Stomach (tissue), 9 donors: ENCODE data around the gene RRP36. TPM values are rescaled to one million over a fixed set of nuclear protein-coding genes. Genes with fewer than 3 reads are reported as not detected.

Source experiments
- DNase-seq, 2 donors: peaks; one replicate each; pipeline versions ENCODE4 v3.0.0 to v3.0.0-alpha.2; 2013 to 2019
- H3K27ac ChIP-seq, 5 donors: fragments of 200-600 bp in 4 of 5; sonication (generic) in 4 of 5; one replicate each; pipeline ENCODE4 v1.5.1; 2013 to 2019; ENCODE audit warnings: mild to moderate bottlenecking in 1 of 5, moderate library complexity in 1 of 5
- H3K27me3 ChIP-seq, 3 donors: fragments of 200-600 bp; sonication (generic); one replicate each; pipeline ENCODE4 v1.5.1; 2017 to 2019; ENCODE audit warnings: mixed run types in 1 of 3
- H3K36me3 ChIP-seq, 4 donors: fragments of 200-600 bp; sonication (generic); 1 replicate in 3 of 4; 2 replicates in 1 of 4; pipeline ENCODE4 v1.5.1; 2016 to 2019
- H3K4me1 ChIP-seq, 4 donors: fragments of 200-600 bp; sonication (generic); one replicate each; pipeline ENCODE4 v1.5.1; 2016 to 2019
- H3K4me3 ChIP-seq, 4 donors: fragments of 200-600 bp; sonication (generic) in 3 of 4; one replicate each; pipeline ENCODE4 v1.5.1; 2016 to 2019; ENCODE audit warnings: mild to moderate bottlenecking in 1 of 4
- H3K9me3 ChIP-seq, 4 donors: fragments of 200-600 bp; sonication (generic); one replicate each; pipeline ENCODE4 v1.5.1; 2016 to 2019
- EP300 ChIP-seq: sonication (generic); formaldehyde crosslinking; IDR thresholded peaks from one replicate; pipeline ENCODE4 v1.6.1; 2017; ENCODE audit warnings: antibody characterized with exemption
- POLR2A ChIP-seq, 4 donors: fragments of 450-650 bp; IDR thresholded peaks; one replicate each; pipeline ENCODE4 v1.6.1; 2016; ENCODE audit warnings: antibody characterized with exemption in 4 of 4, control low read depth in 2 of 4, mild to moderate bottlenecking in 1 of 4, moderate library complexity in 1 of 4
- POLR2AphosphoS5 ChIP-seq, 3 donors: sonication (generic); formaldehyde crosslinking; IDR thresholded peaks; one replicate each; pipeline ENCODE4 v1.6.1; 2016; ENCODE audit warnings: antibody characterized with exemption in 3 of 3
- WGBS, 5 donors: extraction: QIAGEN DNeasy Blood & Tissue Kit in 3 of 5; methylation state at CpG; one replicate each; pipeline versions ENCODE4 v1.1.5 to v1.1.7; 2013 to 2018; 5-methylcytosine and 5-hydroxymethylcytosine counted together
- intact Hi-C: fragments of 100-400 bp; cut with DNase I; formaldehyde crosslinking; loops from one replicate; pipeline ENCODE4 v1.15.1; 2023; ENCODE audit warnings: low total_unique reads
- polyA plus RNA-seq, 3 donors: library from polyadenylated mRNA; stranded (reverse); fragments of 200-250 nt; gene quantifications; one replicate each; pipeline ENCODE4 v1.2.3, GENCODE V29; 2013
- total RNA-seq, 5 donors: library from RNA; depleted of rRNA; stranded (reverse); fragments of >200 nt; gene quantifications; one replicate each; pipeline versions ENCODE4 v1.1.0 to v1.2.3, GENCODE V29; 2014 to 2016
- TF ChIP-seq, protein P1 (sequence below), 7 experiments: fragments of 450-650 bp in 4 of 7; fragments of 200-600 bp in 3 of 7; sonication (generic) in 3 of 7; IDR thresholded peaks; one replicate each; pipeline ENCODE4 v1.5.1; 2016 to 2019; ENCODE audit warnings: antibody characterized with exemption in 7 of 7, control low read depth in 2 of 7, mild to moderate bottlenecking in 1 of 7
- donor health status: healthy with polysubstance abuse.
- donor health status: Bipolar disorder and iron deficiency.
- donor health status: healthy.

Gene RRP36
- total and polyA plus RNA-seq, 8 donors = 3.5 to 61.1 (median 38.3) TPM

DNA sequence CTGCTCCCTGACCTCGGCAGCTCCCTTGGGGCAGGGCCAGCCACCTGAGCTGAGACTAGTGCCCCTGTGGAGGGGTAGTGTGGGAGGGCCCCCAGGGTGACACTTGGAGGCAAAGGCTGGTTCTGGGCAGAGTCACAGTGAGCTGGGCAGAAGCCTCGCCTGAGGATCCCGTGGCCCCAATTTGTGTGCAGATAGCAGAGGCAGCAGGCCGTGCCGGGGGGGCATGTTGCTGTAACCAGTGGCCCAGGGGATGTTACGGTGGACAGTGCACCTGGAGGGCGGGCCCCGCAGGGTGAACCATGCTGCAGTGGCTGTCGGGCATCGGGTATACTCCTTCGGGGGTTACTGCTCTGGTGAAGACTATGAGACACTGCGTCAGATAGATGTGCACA, 4.5 kb upstream of the RRP36 start:
- 76 to 88% (median 87%) methylated on average over 10 to 12 of the region's 12 CpGs for WGBS, 5 donors
- H3K36me3 ChIP-seq = peaks cover 22 to 49% (median 41%) of the 10 kb centered on the region in 4 donors
- peaks cover 44 to 69% (median 58%) of the 10 kb centered on the region in 4 donors for H3K4me1 ChIP-seq
- no peak for DNase-seq
- no peaks in the 10 kb centered on the region for H3K9me3 ChIP-seq
- TF ChIP-seq POLR2A (IDR thresholded peaks at IDR 0.05) (no peak), POLR2AphosphoS5 (IDR thresholded peaks at IDR 0.05) (no peak), EP300 (no peak)
- TF ChIP-seq, protein P1, sequence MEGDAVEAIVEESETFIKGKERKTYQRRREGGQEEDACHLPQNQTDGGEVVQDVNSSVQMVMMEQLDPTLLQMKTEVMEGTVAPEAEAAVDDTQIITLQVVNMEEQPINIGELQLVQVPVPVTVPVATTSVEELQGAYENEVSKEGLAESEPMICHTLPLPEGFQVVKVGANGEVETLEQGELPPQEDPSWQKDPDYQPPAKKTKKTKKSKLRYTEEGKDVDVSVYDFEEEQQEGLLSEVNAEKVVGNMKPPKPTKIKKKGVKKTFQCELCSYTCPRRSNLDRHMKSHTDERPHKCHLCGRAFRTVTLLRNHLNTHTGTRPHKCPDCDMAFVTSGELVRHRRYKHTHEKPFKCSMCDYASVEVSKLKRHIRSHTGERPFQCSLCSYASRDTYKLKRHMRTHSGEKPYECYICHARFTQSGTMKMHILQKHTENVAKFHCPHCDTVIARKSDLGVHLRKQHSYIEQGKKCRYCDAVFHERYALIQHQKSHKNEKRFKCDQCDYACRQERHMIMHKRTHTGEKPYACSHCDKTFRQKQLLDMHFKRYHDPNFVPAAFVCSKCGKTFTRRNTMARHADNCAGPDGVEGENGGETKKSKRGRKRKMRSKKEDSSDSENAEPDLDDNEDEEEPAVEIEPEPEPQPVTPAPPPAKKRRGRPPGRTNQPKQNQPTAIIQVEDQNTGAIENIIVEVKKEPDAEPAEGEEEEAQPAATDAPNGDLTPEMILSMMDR (IDR thresholded peaks at IDR 0.05) = no peak
- H3K27me3 ChIP-seq = no peaks in the 10 kb centered on the region
- H3K4me3 ChIP-seq = peak overlapping the region in 3 of 4 donors; percentile 3 to 97 (median 8)
- intact Hi-C loops = no loop called here
- peak overlapping the region in 4 of 5 donors; percentile 16 to 65 (median 51) for H3K27ac ChIP-seq

DNA sequence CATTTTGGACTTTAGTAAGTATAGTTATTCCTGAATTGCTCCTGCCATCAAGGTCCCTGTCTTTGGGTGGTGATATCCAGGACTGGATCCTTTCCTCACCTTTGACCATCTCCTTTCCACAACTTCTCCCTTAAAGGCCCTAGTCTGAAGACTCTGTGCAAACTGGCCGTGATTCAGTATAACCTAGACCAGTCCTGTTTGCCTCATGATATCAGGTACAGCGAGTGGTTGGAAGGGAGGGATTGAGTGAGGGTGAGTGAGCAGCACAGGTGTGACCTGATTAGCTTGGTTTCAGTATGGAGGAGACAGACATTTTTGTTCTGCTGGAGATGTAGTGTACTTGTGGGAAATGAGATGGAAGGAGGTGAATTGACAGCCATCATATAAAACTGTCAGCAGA, 2.3 kb upstream of the RRP36 start:
- TF ChIP-seq EP300 = no peak
- TF ChIP-seq POLR2A (IDR thresholded peaks at IDR 0.05) = no peak
- no peak for TF ChIP-seq POLR2AphosphoS5 (IDR thresholded peaks at IDR 0.05)
- TF ChIP-seq, protein P1 (IDR thresholded peaks at IDR 0.05) = no peak
- Histone ChIP-seq H3K27me3 (no peaks in the 10 kb centered on the region), H3K4me3 (no peak overlapping the region), H3K9me3 (no peaks in the 10 kb centered on the region), H3K4me1 (peaks cover 46 to 75% (median 60%) of the 10 kb centered on the region in 4 donors), H3K36me3 (peaks cover 20 to 57% (median 36%) of the 10 kb centered on the region in 4 donors), H3K27ac (no peak overlapping the region)
- WGBS, 5 donors = 72 to 84% (median 75%) methylated on average over 2 of the region's 2 CpGs
- intact Hi-C loops = no loop called here
- no peak for DNase-seq

DNA sequence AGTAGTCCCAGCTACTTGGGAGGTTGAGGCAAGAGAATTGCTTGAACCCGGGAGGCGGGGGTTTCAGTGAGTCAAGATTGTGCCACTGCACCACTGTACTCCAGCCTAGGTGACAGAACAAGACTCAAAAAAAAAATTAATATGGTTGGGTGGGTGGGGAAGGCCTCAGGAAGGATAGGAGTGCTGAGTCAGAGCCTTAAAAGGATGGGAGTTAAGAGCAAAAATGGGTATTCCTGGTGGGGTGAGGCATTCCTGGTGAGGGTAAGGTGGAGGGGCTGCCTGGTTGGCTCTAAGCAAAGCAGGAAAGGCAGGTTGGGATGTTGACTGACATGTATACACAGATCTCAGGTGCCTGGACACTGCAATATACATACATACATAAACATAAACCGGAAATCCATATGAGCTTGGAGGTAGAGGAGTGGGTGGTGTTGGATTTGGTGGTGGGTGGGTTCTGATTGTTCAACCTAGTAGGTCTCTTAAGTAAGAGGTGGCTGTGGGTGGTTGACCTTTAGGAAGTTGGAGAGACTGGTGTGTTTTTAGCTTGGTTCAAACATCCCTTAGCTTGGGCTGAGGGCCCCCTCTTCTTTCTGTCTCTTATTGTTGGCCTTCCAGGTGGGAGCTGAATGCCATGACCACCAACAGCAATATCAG, 1.2 kb upstream of the RRP36 start:
- H3K36me3 ChIP-seq = peaks cover 31 to 68% (median 46%) of the 10 kb centered on the region in 4 donors
- intact Hi-C loops = no loop called here
- H3K9me3 ChIP-seq = no peaks in the 10 kb centered on the region
- no peak for DNase-seq
- H3K4me3 ChIP-seq = no peak overlapping the region
- peaks cover 45 to 73% (median 53%) of the 10 kb centered on the region in 4 donors for H3K4me1 ChIP-seq
- H3K27me3 ChIP-seq = no peaks in the 10 kb centered on the region
- H3K27ac ChIP-seq = peak overlapping the region in 3 of 5 donors; percentile 86 to 97 (median 90)
- 89 to 96% (median 93%) methylated on average over 3 of the region's 3 CpGs for WGBS, 5 donors
- no peak for TF ChIP-seq POLR2A (IDR thresholded peaks at IDR 0.05)

DNA sequence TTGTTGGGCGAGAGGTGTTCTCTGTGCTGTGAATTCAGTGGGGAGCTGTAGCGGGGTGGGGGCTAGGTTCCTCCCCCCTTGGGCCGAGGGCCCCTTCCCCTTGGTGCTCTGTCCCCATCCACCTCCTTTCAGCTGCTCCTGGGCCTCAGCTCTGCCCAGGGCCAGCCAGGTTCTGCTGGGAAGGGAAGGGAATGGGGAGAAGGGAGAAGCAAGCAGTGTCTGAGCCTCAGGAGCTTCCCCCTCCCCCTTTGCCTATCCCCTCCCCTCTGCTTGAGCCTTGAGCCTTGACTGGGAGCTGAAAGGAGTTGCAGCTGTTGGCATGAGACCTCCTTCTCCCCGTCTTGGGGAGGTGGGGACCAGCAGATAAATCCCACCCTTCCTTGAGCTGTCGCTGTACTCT, 576 bp upstream of the RRP36 start:
- H3K4me3 ChIP-seq = peak overlapping the region; percentile 88 to 99 (median 94)
- H3K4me1 ChIP-seq = peaks cover 39 to 66% (median 47%) of the 10 kb centered on the region in 4 donors
- peak overlapping the region; percentile 79 to 97 (median 86) for H3K27ac ChIP-seq
- no peaks in the 10 kb centered on the region for H3K27me3 ChIP-seq
- H3K9me3 ChIP-seq = no peaks in the 10 kb centered on the region
- 39 to 58% (median 51%) methylated on average over 5 of the region's 5 CpGs for WGBS, 5 donors
- peak in 1 of 2 donors; percentile 65 for DNase-seq
- intact Hi-C loops = no loop called here
- TF ChIP-seq EP300 (no peak), POLR2AphosphoS5 (IDR thresholded peaks at IDR 0.05) (no peak), POLR2A (IDR thresholded peaks at IDR 0.05) (no peak)
- TF ChIP-seq, protein P1 (IDR thresholded peaks at IDR 0.05) = no peak
- peaks cover 37 to 74% (median 53%) of the 10 kb centered on the region in 4 donors for H3K36me3 ChIP-seq

DNA sequence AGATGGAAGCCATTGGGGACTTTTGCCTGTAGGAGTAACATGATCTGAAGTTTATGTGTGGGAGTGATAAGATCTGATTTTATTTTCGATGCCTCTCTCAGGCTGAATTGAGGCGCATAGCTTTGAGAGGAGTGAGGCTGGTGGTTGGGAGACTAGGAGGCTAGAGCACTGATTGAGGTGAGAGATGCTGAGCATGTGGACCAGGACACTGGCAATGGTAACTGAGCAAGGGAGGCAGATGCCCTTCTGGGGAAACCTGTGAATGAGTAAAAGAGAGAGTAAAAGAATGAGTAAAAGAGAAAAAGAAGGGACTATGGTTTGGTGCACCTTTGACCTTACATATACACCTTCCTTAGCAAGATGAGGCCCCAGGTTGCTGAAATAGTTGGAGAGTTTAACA, 3.0 kb downstream of the RRP36 start:
- intact Hi-C loops = no loop called here
- Histone ChIP-seq H3K27me3 (no peaks in the 10 kb centered on the region), H3K27ac (no peak overlapping the region), H3K36me3 (peaks cover 52 to 80% (median 64%) of the 10 kb centered on the region in 4 donors), H3K4me1 (peaks cover 22 to 41% (median 31%) of the 10 kb centered on the region in 4 donors), H3K9me3 (no peaks in the 10 kb centered on the region), H3K4me3 (no peak overlapping the region)
- no peak for DNase-seq
- WGBS, 5 donors = 80 to 91% (median 85%) methylated on average over 2 of the region's 2 CpGs
- no peak for TF ChIP-seq POLR2AphosphoS5 (IDR thresholded peaks at IDR 0.05)
- TF ChIP-seq POLR2A (IDR thresholded peaks at IDR 0.05) = no peak
- TF ChIP-seq, protein P1 (IDR thresholded peaks at IDR 0.05) = no peak
- TF ChIP-seq EP300 = no peak
